OCI-LY7 (cell line): ENCODE data around the gene ROBO2. TPM values are rescaled to one million over a fixed set of nuclear protein-coding genes. Genes with fewer than 3 reads are reported as not detected.

ENCODE experiments used
- BruUV-seq: library from RNA; stranded (reverse); fragments of 400-500 nt; replicated peaks from 2 replicates; lab custom pipeline; 2021; lab: Mats Ljungman, UMichigan
- CTCF ChIA-PET: fragments of 300-600 bp; sonication (Branson Sonifier 250); formaldehyde crosslinking; loops from one replicate; lab custom pipeline; 2022; ENCODE audit warnings: antibody characterized with exemption; ENCODE audit not compliant: unreplicated experiment; lab: Charles Lee
- POLR2A ChIA-PET: fragments of 300-600 bp; sonication (Branson Sonifier 250); formaldehyde crosslinking; loops from one replicate; lab custom pipeline; 2022; ENCODE audit warnings: antibody characterized with exemption; lab: Charles Lee
- DNase-seq: peaks from one replicate; pipeline ENCODE4 v3.0.0-alpha.2; 2015; ENCODE audit warnings: low spot score
- H2AFZ ChIP-seq: fragments of 200-600 bp; sonication (generic), shearing (Covaris generic); 2 replicates; pipeline ENCODE4 v1.6.1; 2014; ENCODE audit warnings: mild to moderate bottlenecking, antibody characterized with exemption, low read length, moderate library complexity
- H3K27ac ChIP-seq: fragments of 200-600 bp; sonication (generic); 2 replicates; pipeline ENCODE4 v1.5.1; 2014; ENCODE audit warnings: mixed run types, low read depth, mild to moderate bottlenecking, moderate library complexity, low read length, inconsistent platforms; ENCODE audit not compliant: poor library complexity, severe bottlenecking
- H3K36me3 ChIP-seq: fragments of 200-600 bp; sonication (generic); 2 replicates; pipeline ENCODE4 v1.6.1; 2014; ENCODE audit warnings: mild to moderate bottlenecking, antibody characterized with exemption, low read length, moderate library complexity, mixed read lengths; ENCODE audit not compliant: insufficient read depth
- H3K4me1 ChIP-seq: fragments of 200-600 bp; sonication (generic); 2 replicates; pipeline ENCODE4 v1.5.1; 2014; ENCODE audit warnings: mild to moderate bottlenecking, low read length; ENCODE audit not compliant: insufficient read depth, poor library complexity, severe bottlenecking
- H3K4me2 ChIP-seq: fragments of 200-600 bp; sonication (generic); 2 replicates; pipeline ENCODE4 v1.6.1; 2014; ENCODE audit warnings: mild to moderate bottlenecking, low read length
- H3K4me3 ChIP-seq: fragments of 200-600 bp; sonication (generic); 2 replicates; pipeline ENCODE4 v1.5.1; 2014; ENCODE audit warnings: mild to moderate bottlenecking, low read depth, low read length; ENCODE audit not compliant: poor library complexity, severe bottlenecking
- H3K79me2 ChIP-seq: fragments of 200-600 bp; sonication (generic); 2 replicates; pipeline ENCODE4 v1.6.1; 2016; ENCODE audit warnings: low read depth, mild to moderate bottlenecking, low read length, moderate library complexity, mixed read lengths; ENCODE audit not compliant: insufficient read depth
- H3K9me2 ChIP-seq: fragments of 200-600 bp; sonication (generic); 2 replicates; pipeline ENCODE4 v1.6.1; 2016; ENCODE audit warnings: mild to moderate bottlenecking, low read length, mixed read lengths; ENCODE audit not compliant: insufficient read depth
- H3K9me3 ChIP-seq: fragments of 200-600 bp; sonication (generic); 2 replicates; pipeline ENCODE4 v1.6.1; 2014; ENCODE audit warnings: mild to moderate bottlenecking, mixed run types, low read length, mixed read lengths
- H4K20me1 ChIP-seq: fragments of 200-600 bp; sonication (generic); 2 replicates; pipeline ENCODE4 v1.6.1; 2014; ENCODE audit warnings: mild to moderate bottlenecking, antibody characterized with exemption, low read length, moderate library complexity, mixed read lengths; ENCODE audit not compliant: insufficient read depth
- EZH2phosphoT487 ChIP-seq: fragments of 200-600 bp; sonication (generic); IDR thresholded peaks from 2 replicates; pipeline ENCODE4 v1.6.1; 2018; ENCODE audit warnings: low read depth, borderline replicate concordance, mild to moderate bottlenecking, mixed run types, antibody characterized with exemption, low read length, moderate library complexity, mixed read lengths
- intact Hi-C: fragments of 100-400 bp; cut with micrococcal nuclease; formaldehyde crosslinking; loops from one replicate; pipeline ENCODE4 v1.10.0; 2022; ENCODE audit not compliant: unreplicated experiment
- total RNA-seq, 2 experiments: library from RNA; depleted of rRNA in 1 of 2; stranded (reverse); fragments of >200 nt in 1 of 2; shearing (Covaris generic) in 1 of 2; gene quantifications; 2 replicates each; pipeline ENCODE4 v1.2.3, GENCODE V29; 2014 to 2022
- TF ChIP-seq, protein P1 (sequence below): fragments of 200-600 bp; sonication (generic); conservative IDR thresholded peaks from 2 replicates; pipeline ENCODE4 v1.5.1; 2014; ENCODE audit warnings: mild to moderate bottlenecking, antibody characterized with exemption, low read length, moderate library complexity, mixed read lengths

The ROBO2 gene
- total RNA-seq, 2 experiments from 2014 or later, result 0.06 to 4.8 TPM

DNA sequence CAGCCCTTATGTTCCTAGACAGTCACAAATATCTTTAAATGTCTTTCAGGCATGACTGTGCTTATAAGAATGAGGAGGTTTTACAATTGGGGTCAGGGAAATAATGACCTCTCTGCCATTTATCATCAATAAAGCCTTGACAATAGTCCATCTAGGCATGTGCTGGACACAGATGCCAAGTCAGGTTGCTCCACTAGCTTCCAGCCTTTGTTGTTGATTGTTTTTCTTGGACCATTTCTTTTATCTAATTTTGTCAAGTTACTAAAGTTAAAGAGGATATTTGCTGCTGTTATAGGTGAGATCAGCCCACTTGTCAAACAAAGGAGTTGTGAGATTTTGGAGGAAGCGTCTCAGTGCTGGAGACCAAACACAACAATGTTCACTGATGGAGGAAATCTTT is 628.0 kb downstream of the ROBO2 start:
- Histone ChIP-seq H2AFZ (no peak overlapping the region), H3K4me3 (no peak overlapping the region), H3K27ac (no peak overlapping the region), H3K9me2 (no peaks in the 10 kb centered on the region), H3K4me2 (no peak overlapping the region), H3K9me3 (no peaks in the 10 kb centered on the region), H3K36me3 (no peaks in the 10 kb centered on the region), H4K20me1 (no peaks in the 10 kb centered on the region), H3K4me1 (no peaks in the 10 kb centered on the region), H3K79me2 (no peaks in the 10 kb centered on the region)
- ChIA-PET POLR2A (no interaction called here), CTCF (no interaction called here)
- no peak for DNase-seq
- TF ChIP-seq, protein P1, sequence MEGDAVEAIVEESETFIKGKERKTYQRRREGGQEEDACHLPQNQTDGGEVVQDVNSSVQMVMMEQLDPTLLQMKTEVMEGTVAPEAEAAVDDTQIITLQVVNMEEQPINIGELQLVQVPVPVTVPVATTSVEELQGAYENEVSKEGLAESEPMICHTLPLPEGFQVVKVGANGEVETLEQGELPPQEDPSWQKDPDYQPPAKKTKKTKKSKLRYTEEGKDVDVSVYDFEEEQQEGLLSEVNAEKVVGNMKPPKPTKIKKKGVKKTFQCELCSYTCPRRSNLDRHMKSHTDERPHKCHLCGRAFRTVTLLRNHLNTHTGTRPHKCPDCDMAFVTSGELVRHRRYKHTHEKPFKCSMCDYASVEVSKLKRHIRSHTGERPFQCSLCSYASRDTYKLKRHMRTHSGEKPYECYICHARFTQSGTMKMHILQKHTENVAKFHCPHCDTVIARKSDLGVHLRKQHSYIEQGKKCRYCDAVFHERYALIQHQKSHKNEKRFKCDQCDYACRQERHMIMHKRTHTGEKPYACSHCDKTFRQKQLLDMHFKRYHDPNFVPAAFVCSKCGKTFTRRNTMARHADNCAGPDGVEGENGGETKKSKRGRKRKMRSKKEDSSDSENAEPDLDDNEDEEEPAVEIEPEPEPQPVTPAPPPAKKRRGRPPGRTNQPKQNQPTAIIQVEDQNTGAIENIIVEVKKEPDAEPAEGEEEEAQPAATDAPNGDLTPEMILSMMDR, result no peak
- no peak for TF ChIP-seq EZH2phosphoT487
- intact Hi-C loops, result no loop called here
- no TSS peak for BruUV-seq

DNA sequence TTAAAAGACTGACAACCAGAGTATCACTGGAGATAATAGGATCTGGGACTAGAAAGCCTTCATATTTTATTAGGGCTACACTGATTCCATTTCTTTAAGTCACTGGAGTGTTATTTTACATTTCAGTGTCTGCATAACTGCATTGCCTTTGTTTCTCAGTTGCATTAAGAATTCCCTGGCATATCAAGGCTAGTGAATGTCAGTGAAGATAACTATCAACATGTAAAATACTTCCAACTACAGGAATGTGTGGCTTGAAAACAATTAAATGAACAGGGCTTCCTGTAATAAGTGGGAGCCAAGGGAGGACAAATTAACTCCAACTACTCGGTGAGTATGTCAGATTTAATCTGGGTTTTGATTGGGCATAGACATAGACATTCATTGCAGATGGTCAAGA is 628.5 kb downstream of the ROBO2 start:
- no TSS peak for BruUV-seq
- H4K20me1 ChIP-seq, result no peaks in the 10 kb centered on the region
- H3K27ac ChIP-seq, result no peak overlapping the region
- intact Hi-C loops, result no loop called here
- DNase-seq, result no peak
- TF ChIP-seq, protein P1, result no peak
- TF ChIP-seq EZH2phosphoT487, result no peak
- no peaks in the 10 kb centered on the region for H3K4me1 ChIP-seq
- H3K4me3 ChIP-seq, result no peak overlapping the region
- H3K9me3 ChIP-seq, result no peaks in the 10 kb centered on the region
- H3K9me2 ChIP-seq, result no peaks in the 10 kb centered on the region
- no peaks in the 10 kb centered on the region for H3K79me2 ChIP-seq
- ChIA-PET CTCF (no interaction called here), POLR2A (no interaction called here)
- no peak overlapping the region for H2AFZ ChIP-seq
- H3K36me3 ChIP-seq, result no peaks in the 10 kb centered on the region
- H3K4me2 ChIP-seq, result no peak overlapping the region

DNA sequence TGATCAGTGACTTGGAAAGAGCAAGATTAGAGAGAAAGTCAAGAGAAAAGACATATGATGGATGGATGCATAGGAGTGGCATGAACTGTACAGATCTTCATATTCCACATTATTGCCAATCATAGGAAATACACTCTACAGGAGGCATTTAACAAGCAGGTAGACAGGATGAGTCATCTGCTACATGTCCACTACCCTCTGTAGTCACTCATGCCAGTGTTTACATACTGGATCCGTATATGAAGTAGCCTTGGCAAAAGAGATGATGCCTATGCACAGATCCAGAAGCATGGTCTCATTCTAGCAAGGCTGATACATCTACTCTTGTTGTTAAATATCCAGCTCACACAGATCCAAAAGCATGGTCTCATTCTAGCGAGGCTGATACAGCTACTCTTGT is 632.1 kb downstream of the ROBO2 start:
- CTCF ChIA-PET, result no interaction called here
- DNase-seq, result no peak
- Histone ChIP-seq H3K9me3 (no peaks in the 10 kb centered on the region), H4K20me1 (no peaks in the 10 kb centered on the region), H2AFZ (no peak overlapping the region), H3K79me2 (no peaks in the 10 kb centered on the region), H3K4me1 (no peaks in the 10 kb centered on the region), H3K36me3 (no peaks in the 10 kb centered on the region), H3K4me2 (no peak overlapping the region), H3K4me3 (no peak overlapping the region), H3K9me2 (no peaks in the 10 kb centered on the region), H3K27ac (no peak overlapping the region)
- TF ChIP-seq, protein P1, result no peak
- TF ChIP-seq EZH2phosphoT487, result no peak
- POLR2A ChIA-PET, result no interaction called here
- no TSS peak for BruUV-seq
- intact Hi-C loops, result no loop called here
